ENCODE results near the gene PRG3. TPM values are rescaled to one million over a fixed set of nuclear protein-coding genes. Genes with fewer than 3 reads are reported as not detected.

Gene PRG3
- total and polyA plus RNA-seq, 2 donors (not counting 3 experiments of a cell fraction or from before 2014, with no cell fraction given): not detected

GRCh38 chr11:57410287-57410686 lies 29.3 kb upstream of the PRG3 start:
- no TSS peak for BruUV-seq (replicated peaks)
- no peak overlapping the region for H3K4me3 ChIP-seq (replicated peaks in 1 of 3; ENCODE audit: insufficient read depth in 1 of 3, low read depth in 1 of 3, low read length in 3 of 3)
- no peak overlapping the region for H3K4me2 ChIP-seq (ENCODE audit: insufficient read depth, low read length)
- no peak for DNase-seq (ENCODE audit: low read depth, low spot score)
- dilution Hi-C loops (cut with MboI; ENCODE audit: extremely low pct_ligation_motif_present, low sequenced_read_pairs): no loop called here
- no peaks in the 10 kb centered on the region for H3K27me3 ChIP-seq (ENCODE audit: control insufficient read depth in 2 of 2, insufficient read depth in 2 of 2, low read length in 2 of 2)
- FAIRE-seq: no peak
- no peaks in the 10 kb centered on the region for H3K9me3 ChIP-seq (replicated peaks; ENCODE audit: control insufficient read depth, insufficient read depth, low read length)
- TF ChIP-seq GATA2 (IDR thresholded peaks at IDR 0.05; ENCODE audit: insufficient read depth, insufficient read length, low read depth, low read length) (no peak), POLR2A (IDR thresholded peaks at IDR 0.05; ENCODE audit: low read depth, low read length) (no peak)
- no peaks in the 10 kb centered on the region for H3K9me1 ChIP-seq (replicated peaks; ENCODE audit: control insufficient read depth, extremely low read depth, insufficient read depth, low read length)
- intact Hi-C loops (cut with micrococcal nuclease): no loop called here
- POLR2A ChIA-PET: no interaction called here
- H3K36me3 ChIP-seq (ENCODE audit: control insufficient read depth in 2 of 2, extremely low read depth in 1 of 2, insufficient read depth in 2 of 2, low read length in 2 of 2): peaks cover 12 to 21% of the 10 kb centered on the region in 2 experiments
- CTCF ChIA-PET: no interaction called here
- peaks cover 41% of the 10 kb centered on the region for H3K4me1 ChIP-seq (ENCODE audit: control insufficient read depth, extremely low read depth, insufficient read depth, low read length)
- no peak overlapping the region for H3K27ac ChIP-seq (ENCODE audit: insufficient read depth, low read depth, low read length)
- H3K79me2 ChIP-seq (ENCODE audit: control insufficient read depth, insufficient read depth, low read length): no peaks in the 10 kb centered on the region
- H3K9ac ChIP-seq (replicated peaks; ENCODE audit: extremely low read depth, insufficient read depth, low read length): no peak overlapping the region
- H2AFZ ChIP-seq (ENCODE audit: low read depth, low read length): no peak overlapping the region
- H4K20me1 ChIP-seq (replicated peaks; ENCODE audit: control insufficient read depth, extremely low read depth, insufficient read depth, low read length): no peaks in the 10 kb centered on the region

- Histone ChIP-seq H3K79me2 (ENCODE audit: control insufficient read depth, insufficient read depth, low read length) (no peaks in the 10 kb centered on the region), H3K4me1 (ENCODE audit: control insufficient read depth, extremely low read depth, insufficient read depth, low read length) (peaks cover 43% of the 10 kb centered on the region), H3K9me3 (replicated peaks; ENCODE audit: control insufficient read depth, insufficient read depth, low read length) (no peaks in the 10 kb centered on the region), H3K27ac (ENCODE audit: insufficient read depth, low read depth, low read length) (no peak overlapping the region), H2AFZ (ENCODE audit: low read depth, low read length) (no peak overlapping the region), H3K4me3 (replicated peaks in 1 of 3; ENCODE audit: insufficient read depth in 1 of 3, low read depth in 1 of 3, low read length in 3 of 3) (no peak overlapping the region), H3K9ac (replicated peaks; ENCODE audit: extremely low read depth, insufficient read depth, low read length) (no peak overlapping the region), H3K4me2 (ENCODE audit: insufficient read depth, low read length) (no peak overlapping the region), H4K20me1 (replicated peaks; ENCODE audit: control insufficient read depth, extremely low read depth, insufficient read depth, low read length) (no peaks in the 10 kb centered on the region), H3K36me3 (ENCODE audit: control insufficient read depth in 2 of 2, extremely low read depth in 1 of 2, insufficient read depth in 2 of 2, low read length in 2 of 2) (peaks cover 4 to 14% of the 10 kb centered on the region in 2 experiments), H3K9me1 (replicated peaks; ENCODE audit: control insufficient read depth, extremely low read depth, insufficient read depth, low read length) (no peaks in the 10 kb centered on the region), H3K27me3 (ENCODE audit: control insufficient read depth in 2 of 2, insufficient read depth in 2 of 2, low read length in 2 of 2) (no peaks in the 10 kb centered on the region)
- intact Hi-C loops (cut with micrococcal nuclease): loop anchor here (5.0 kb wide), 2 partner anchors 48 to 62 kb away; no protein-coding TSS in a partner anchor
- ChIA-PET CTCF (no interaction called here), POLR2A (no interaction called here)
- no peak for FAIRE-seq
- TF ChIP-seq GATA2 (IDR thresholded peaks at IDR 0.05; ENCODE audit: insufficient read depth, insufficient read length, low read depth, low read length): no peak
- no peak for TF ChIP-seq EZH2 (IDR thresholded peaks at IDR 0.05; ENCODE audit: borderline replicate concordance, low read depth, low read length, severe bottlenecking)
- no peak for TF ChIP-seq MAX (IDR thresholded peaks at IDR 0.05; ENCODE audit: insufficient read depth, insufficient read length)
- TF ChIP-seq MYC (IDR thresholded peaks at IDR 0.05; ENCODE audit: low read depth, low read length): no peak
- no TSS peak for BruUV-seq (replicated peaks)
- DNase-seq (ENCODE audit: low read depth, low spot score): no peak
- dilution Hi-C loops (cut with MboI; ENCODE audit: extremely low pct_ligation_motif_present, low sequenced_read_pairs): no loop called here
Observed at GRCh38 chr11:57409321-57410100, 28.6 kb upstream of the PRG3 start.

Data from endothelial cell of umbilical vein (primary cell).